Measurements from ENCODE around the gene APC2.

Gene APC2

DNA sequence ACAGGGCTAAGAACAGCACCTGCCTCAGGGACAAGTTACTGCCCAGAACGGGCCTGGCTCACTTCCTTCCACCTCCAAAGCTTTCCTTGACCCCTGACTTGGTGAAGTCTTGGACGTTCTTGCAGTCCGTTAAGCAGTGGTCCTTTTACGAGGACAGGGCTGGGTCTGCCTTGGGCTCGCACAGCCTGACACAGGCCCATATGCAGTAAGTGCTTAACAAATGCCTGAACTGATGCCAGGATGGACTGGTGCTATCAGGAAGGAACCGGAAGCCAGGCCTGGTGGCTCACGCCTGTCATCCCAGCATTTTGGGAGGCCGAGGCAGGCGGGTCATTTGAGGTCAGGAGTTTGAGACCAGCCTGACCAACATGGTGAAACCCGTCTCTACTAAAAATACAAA, 72.1 kb downstream of the APC2 start:
- TF ChIP-seq, protein P1, sequence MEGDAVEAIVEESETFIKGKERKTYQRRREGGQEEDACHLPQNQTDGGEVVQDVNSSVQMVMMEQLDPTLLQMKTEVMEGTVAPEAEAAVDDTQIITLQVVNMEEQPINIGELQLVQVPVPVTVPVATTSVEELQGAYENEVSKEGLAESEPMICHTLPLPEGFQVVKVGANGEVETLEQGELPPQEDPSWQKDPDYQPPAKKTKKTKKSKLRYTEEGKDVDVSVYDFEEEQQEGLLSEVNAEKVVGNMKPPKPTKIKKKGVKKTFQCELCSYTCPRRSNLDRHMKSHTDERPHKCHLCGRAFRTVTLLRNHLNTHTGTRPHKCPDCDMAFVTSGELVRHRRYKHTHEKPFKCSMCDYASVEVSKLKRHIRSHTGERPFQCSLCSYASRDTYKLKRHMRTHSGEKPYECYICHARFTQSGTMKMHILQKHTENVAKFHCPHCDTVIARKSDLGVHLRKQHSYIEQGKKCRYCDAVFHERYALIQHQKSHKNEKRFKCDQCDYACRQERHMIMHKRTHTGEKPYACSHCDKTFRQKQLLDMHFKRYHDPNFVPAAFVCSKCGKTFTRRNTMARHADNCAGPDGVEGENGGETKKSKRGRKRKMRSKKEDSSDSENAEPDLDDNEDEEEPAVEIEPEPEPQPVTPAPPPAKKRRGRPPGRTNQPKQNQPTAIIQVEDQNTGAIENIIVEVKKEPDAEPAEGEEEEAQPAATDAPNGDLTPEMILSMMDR (IDR thresholded peaks at IDR 0.05) = no peak

DNA sequence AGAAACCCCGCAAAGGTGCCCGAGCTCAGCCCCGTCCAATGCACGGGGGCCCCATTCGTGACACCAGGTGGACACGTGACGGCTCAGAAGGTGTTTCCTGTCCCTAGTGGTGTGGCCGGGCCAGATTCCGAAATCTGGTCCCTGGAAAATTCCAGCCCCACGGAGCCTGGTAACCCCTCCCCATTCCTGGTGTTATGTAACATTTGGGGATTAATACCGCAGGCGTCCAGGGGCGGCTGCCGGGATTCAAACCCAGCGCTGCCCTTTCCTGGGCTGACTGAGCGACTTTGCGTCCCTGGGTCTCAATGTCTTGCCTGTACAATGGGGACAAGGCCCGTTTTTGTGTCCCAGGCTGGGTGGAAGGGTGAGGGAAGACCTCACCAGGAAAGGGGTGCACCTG, 72.9 kb downstream of the APC2 start:
- TF ChIP-seq, protein P1 (IDR thresholded peaks at IDR 0.05) = no peak

Data from LNCAP (cell line).